Hepatocyte (in vitro differentiated cells): Measurements from ENCODE around the gene BARX2.

Source experiments
- CTCF ChIP-seq: fragments of 200-600 bp; sonication (generic); IDR thresholded peaks from 2 replicates; pipeline ENCODE4 v1.5.1; 2016; ENCODE audit warnings: antibody characterized with exemption, mild to moderate bottlenecking; ENCODE audit not compliant: poor library complexity
- EZH2 ChIP-seq: fragments of 200-600 bp; sonication (generic); IDR thresholded peaks from 2 replicates; pipeline ENCODE4 v1.6.1; 2016; ENCODE audit warnings: antibody characterized with exemption, mild to moderate bottlenecking, borderline replicate concordance
- EZH2phosphoT487 ChIP-seq: fragments of 200-600 bp; sonication (generic); IDR thresholded peaks from one replicate; pipeline ENCODE4 v1.6.1; 2018; ENCODE audit warnings: antibody characterized with exemption, mild to moderate bottlenecking, low read depth, moderate library complexity; ENCODE audit not compliant: unreplicated experiment, severe bottlenecking

- TF ChIP-seq CTCF (no peak), EZH2 (no peak), EZH2phosphoT487 (no peak)
Observed at GRCh38 chr11:129376658-129377341, 1.2 kb downstream of the BARX2 start.
